Measurements from ENCODE around the gene EPB42.

DNA sequence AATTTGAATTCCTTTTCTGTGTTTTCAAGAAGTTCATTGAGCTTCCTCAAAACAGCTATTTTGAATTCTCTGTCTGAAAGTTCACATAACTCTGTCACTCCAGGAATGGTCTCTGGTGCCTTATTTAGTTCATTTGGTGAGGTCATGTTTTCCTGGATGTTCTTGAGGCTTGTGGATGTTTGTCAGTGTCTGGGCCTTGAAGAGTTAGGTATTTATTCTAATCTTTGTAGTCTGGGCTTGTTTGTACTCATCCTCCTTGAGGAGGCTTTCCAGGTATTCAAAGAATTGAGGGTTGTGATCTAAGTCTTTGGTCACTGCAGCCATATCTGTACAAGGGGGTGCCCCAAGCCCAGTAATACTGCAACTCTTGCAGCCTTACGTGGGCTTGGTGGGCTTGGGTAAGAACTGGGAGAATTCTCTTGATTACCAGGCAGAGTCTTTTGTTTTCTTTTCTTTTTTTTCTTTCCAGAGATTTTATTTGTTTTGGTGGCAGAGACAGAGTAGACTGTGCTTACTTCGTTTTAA is 55.0 kb downstream of the EPB42 start:
- no peak for TF ChIP-seq TAF1 (IDR thresholded peaks at IDR 0.05; ENCODE audit: borderline replicate concordance, low read depth, low read length)
- TF ChIP-seq, protein P1, sequence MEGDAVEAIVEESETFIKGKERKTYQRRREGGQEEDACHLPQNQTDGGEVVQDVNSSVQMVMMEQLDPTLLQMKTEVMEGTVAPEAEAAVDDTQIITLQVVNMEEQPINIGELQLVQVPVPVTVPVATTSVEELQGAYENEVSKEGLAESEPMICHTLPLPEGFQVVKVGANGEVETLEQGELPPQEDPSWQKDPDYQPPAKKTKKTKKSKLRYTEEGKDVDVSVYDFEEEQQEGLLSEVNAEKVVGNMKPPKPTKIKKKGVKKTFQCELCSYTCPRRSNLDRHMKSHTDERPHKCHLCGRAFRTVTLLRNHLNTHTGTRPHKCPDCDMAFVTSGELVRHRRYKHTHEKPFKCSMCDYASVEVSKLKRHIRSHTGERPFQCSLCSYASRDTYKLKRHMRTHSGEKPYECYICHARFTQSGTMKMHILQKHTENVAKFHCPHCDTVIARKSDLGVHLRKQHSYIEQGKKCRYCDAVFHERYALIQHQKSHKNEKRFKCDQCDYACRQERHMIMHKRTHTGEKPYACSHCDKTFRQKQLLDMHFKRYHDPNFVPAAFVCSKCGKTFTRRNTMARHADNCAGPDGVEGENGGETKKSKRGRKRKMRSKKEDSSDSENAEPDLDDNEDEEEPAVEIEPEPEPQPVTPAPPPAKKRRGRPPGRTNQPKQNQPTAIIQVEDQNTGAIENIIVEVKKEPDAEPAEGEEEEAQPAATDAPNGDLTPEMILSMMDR (IDR thresholded peaks at IDR 0.05): no peak
- TF ChIP-seq POLR2AphosphoS5 (IDR thresholded peaks at IDR 0.05; ENCODE audit: low read depth, low read length): no peak
- TF ChIP-seq YY1 (IDR thresholded peaks at IDR 0.05; ENCODE audit: low read depth): no peak
- TF ChIP-seq, protein P2, sequence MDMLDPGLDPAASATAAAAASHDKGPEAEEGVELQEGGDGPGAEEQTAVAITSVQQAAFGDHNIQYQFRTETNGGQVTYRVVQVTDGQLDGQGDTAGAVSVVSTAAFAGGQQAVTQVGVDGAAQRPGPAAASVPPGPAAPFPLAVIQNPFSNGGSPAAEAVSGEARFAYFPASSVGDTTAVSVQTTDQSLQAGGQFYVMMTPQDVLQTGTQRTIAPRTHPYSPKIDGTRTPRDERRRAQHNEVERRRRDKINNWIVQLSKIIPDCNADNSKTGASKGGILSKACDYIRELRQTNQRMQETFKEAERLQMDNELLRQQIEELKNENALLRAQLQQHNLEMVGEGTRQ (IDR thresholded peaks at IDR 0.05; ENCODE audit: borderline replicate concordance, low read depth, low read length): no peak
- TF ChIP-seq SIN3A (IDR thresholded peaks at IDR 0.05; ENCODE audit: borderline replicate concordance, low read depth, low read length): no peak
- TF ChIP-seq, protein P3, sequence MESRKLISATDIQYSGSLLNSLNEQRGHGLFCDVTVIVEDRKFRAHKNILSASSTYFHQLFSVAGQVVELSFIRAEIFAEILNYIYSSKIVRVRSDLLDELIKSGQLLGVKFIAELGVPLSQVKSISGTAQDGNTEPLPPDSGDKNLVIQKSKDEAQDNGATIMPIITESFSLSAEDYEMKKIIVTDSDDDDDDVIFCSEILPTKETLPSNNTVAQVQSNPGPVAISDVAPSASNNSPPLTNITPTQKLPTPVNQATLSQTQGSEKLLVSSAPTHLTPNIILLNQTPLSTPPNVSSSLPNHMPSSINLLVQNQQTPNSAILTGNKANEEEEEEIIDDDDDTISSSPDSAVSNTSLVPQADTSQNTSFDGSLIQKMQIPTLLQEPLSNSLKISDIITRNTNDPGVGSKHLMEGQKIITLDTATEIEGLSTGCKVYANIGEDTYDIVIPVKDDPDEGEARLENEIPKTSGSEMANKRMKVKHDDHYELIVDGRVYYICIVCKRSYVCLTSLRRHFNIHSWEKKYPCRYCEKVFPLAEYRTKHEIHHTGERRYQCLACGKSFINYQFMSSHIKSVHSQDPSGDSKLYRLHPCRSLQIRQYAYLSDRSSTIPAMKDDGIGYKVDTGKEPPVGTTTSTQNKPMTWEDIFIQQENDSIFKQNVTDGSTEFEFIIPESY (IDR thresholded peaks at IDR 0.05; ENCODE audit: borderline replicate concordance, low read depth): no peak
- TF ChIP-seq CHD2 (IDR thresholded peaks at IDR 0.05; ENCODE audit: low read length, partially characterized antibody): no peak
- TF ChIP-seq TCF12 (IDR thresholded peaks at IDR 0.05): no peak
- no peak for TF ChIP-seq FOXM1 (IDR thresholded peaks at IDR 0.05; ENCODE audit: low read depth)
- no peak for TF ChIP-seq ELF1 (IDR thresholded peaks at IDR 0.05)
- no peak for TF ChIP-seq JUND (IDR thresholded peaks at IDR 0.05)
